ENCODE data around the gene DDX51.
A peak's percentile ranks its signal among the peaks of the same experiment; 100 is the strongest.

- TF ChIP-seq CEBPB (IDR thresholded peaks at IDR 0.05; ENCODE audit: low read depth) (no peak), CTCF (IDR thresholded peaks at IDR 0.05 in 2 of 3, conservative IDR thresholded peaks at IDR 0.05 in 1 of 3; ENCODE audit: borderline replicate concordance in 1 of 3, insufficient read depth in 1 of 3, low read depth in 2 of 3, low read length in 2 of 3) (no peak), POLR2AphosphoS5 (IDR thresholded peaks at IDR 0.05; ENCODE audit: low read depth, low read length) (peak; percentile 73)
These were observed 45.4 kb upstream of the DDX51 start for GRCh38 chr12:132189378-132190011.

All from HCT116 (cell line).